Prostate gland (tissue), 2 donors: ENCODE data around the gene TMPRSS6. TPM values are rescaled to one million over a fixed set of nuclear protein-coding genes. Genes with fewer than 3 reads are reported as not detected.

Experiments used
- DNase-seq: peaks from one replicate; pipeline ENCODE4 v3.0.0-alpha.2; 2019; ENCODE audit warnings: low spot score
- H3K27ac ChIP-seq, 2 donors: fragments of 200-600 bp; sonication (generic); 2 replicates each; pipeline ENCODE4 v1.5.1; 2017 to 2019
- H3K27me3 ChIP-seq: fragments of 200-600 bp; sonication (generic); replicated peaks from 2 replicates; pipeline ENCODE4 v1.5.1; 2019; ENCODE audit not compliant: insufficient read depth
- H3K36me3 ChIP-seq, 2 donors: fragments of 200-600 bp; sonication (generic); 1 replicate in 1 of 2; 2 replicates in 1 of 2; pipeline versions ENCODE4 v1.5.1 to v1.8.1; 2017 to 2019
- H3K4me1 ChIP-seq: fragments of 200-600 bp; sonication (generic); replicated peaks from 2 replicates; pipeline ENCODE4 v1.5.1; 2019
- H3K4me3 ChIP-seq, 2 donors: fragments of 200-600 bp; sonication (generic); 2 replicates each; pipeline ENCODE4 v1.5.1; 2017 to 2019
- H3K9me3 ChIP-seq: fragments of 200-600 bp; sonication (generic); 2 replicates; pipeline ENCODE4 v1.5.1; 2017
- POLR2A ChIP-seq: fragments of 450-650 bp; IDR thresholded peaks from one replicate; pipeline ENCODE4 v1.6.1; 2016; ENCODE audit warnings: antibody characterized with exemption, mild to moderate bottlenecking
- POLR2AphosphoS5 ChIP-seq: sonication (generic); formaldehyde crosslinking; IDR thresholded peaks from one replicate; pipeline ENCODE4 v1.6.1; 2017; ENCODE audit warnings: antibody characterized with exemption
- WGBS: methylation state at CpG from one replicate; pipeline ENCODE4 v1.1.5; 2018; 5-methylcytosine and 5-hydroxymethylcytosine counted together
- intact Hi-C: fragments of 100-400 bp; cut with DNase I; formaldehyde crosslinking; loops from one replicate; pipeline ENCODE4 v1.14.2; 2022
- total RNA-seq, 2 donors: library from RNA; depleted of rRNA; stranded (reverse); fragments of >200 nt; gene quantifications; one replicate each; pipeline ENCODE4 v1.1.0, GENCODE V29; 2016
- TF ChIP-seq, protein P1 (sequence below), 4 experiments: fragments of 200-600 bp in 2 of 4; fragments of 450-650 bp in 2 of 4; sonication (generic) in 2 of 4; IDR thresholded peaks; 1 replicate in 3 of 4; 2 replicates in 1 of 4; pipeline ENCODE4 v1.5.1; 2016 to 2019; ENCODE audit warnings: antibody characterized with exemption in 4 of 4, mild to moderate bottlenecking in 2 of 4, moderate library complexity in 2 of 4

TMPRSS6 gene
- total RNA-seq, 2 donors from 2014 or later = 0.45 TPM; not detected in 1

DNA sequence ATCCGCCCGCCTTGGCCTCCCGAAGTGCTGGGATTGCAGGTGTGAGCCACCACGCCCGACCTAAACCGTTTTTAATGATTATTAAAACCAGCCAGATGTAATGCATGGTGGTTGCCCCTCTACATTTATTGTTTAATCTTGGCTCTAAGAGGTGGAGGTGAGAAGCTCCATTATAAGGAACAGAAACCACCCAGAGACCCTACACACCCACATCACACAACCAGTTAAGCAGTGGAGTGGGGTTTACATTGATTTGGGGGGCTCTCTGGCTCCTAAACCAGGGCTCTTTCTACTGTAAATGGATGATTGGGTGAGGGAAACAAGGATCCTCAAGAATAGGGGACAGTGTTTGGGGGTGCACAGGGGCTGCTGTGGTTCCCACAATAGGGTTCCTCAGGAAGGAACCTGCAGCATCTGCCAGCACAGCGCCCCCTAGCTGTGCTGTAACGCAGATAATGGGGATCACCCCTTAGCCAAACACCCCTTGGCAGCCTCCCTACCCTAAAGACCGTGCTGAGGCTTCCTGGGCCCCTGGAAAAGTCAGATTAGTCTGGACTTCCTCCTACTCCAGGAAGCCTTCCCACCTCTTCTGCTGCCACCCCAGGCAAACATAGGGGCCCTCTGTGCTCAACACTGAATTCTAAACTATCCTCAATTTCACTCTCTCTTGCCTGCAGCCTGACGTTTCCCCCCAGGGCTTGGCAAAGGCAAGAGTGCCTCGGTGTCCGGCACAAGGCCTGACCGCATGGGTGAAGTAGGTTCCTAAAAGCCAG is 87.6 kb downstream of the TMPRSS6 start:
- DNase-seq = no peak
- peaks cover 16% of the 10 kb centered on the region for H3K4me1 ChIP-seq
- no peaks in the 10 kb centered on the region for H3K27me3 ChIP-seq
- H3K4me3 ChIP-seq = no peak overlapping the region
- H3K9me3 ChIP-seq = no peaks in the 10 kb centered on the region
- no peak for TF ChIP-seq POLR2AphosphoS5
- TF ChIP-seq, protein P1, sequence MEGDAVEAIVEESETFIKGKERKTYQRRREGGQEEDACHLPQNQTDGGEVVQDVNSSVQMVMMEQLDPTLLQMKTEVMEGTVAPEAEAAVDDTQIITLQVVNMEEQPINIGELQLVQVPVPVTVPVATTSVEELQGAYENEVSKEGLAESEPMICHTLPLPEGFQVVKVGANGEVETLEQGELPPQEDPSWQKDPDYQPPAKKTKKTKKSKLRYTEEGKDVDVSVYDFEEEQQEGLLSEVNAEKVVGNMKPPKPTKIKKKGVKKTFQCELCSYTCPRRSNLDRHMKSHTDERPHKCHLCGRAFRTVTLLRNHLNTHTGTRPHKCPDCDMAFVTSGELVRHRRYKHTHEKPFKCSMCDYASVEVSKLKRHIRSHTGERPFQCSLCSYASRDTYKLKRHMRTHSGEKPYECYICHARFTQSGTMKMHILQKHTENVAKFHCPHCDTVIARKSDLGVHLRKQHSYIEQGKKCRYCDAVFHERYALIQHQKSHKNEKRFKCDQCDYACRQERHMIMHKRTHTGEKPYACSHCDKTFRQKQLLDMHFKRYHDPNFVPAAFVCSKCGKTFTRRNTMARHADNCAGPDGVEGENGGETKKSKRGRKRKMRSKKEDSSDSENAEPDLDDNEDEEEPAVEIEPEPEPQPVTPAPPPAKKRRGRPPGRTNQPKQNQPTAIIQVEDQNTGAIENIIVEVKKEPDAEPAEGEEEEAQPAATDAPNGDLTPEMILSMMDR (IDR thresholded peaks at IDR 0.05) = peak in 3 of 4 experiments; percentile 32 to 62 (median 58)
- H3K27ac ChIP-seq = no peak overlapping the region
- intact Hi-C loops = no loop called here
- WGBS = 64% methylated on average over 13 of the region's 13 CpGs
- peaks cover 0 to 4% of the 10 kb centered on the region in 2 donors for H3K36me3 ChIP-seq

DNA sequence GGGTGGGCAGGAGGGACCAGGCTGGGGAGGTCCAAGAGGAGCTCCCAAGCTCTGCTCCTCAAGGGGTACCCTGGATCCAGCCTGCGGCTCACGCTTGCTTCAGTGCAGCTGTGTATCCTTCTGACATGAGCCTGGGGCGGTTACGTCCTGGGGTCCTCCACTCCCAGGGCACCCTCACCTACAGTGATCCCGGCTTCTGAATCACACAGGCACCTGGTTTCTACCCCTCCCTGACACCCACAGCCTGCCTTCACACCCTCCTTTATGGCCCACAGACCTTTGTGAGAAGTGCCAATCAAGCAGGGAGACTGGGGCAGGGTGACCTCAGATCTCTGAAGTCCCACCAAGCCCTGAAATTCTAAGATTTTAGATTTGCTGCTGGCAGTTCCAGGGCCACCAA is 88.5 kb downstream of the TMPRSS6 start:
- H3K27me3 ChIP-seq = no peaks in the 10 kb centered on the region
- intact Hi-C loops = no loop called here
- 93% methylated on average over 5 of the region's 5 CpGs for WGBS
- H3K9me3 ChIP-seq = no peaks in the 10 kb centered on the region
- H3K4me3 ChIP-seq = no peak overlapping the region
- TF ChIP-seq POLR2A = no peak
- TF ChIP-seq POLR2AphosphoS5 = no peak
- TF ChIP-seq, protein P1 (IDR thresholded peaks at IDR 0.05) = no peak
- peaks cover 0 to 4% of the 10 kb centered on the region in 2 donors for H3K36me3 ChIP-seq
- peaks cover 16% of the 10 kb centered on the region for H3K4me1 ChIP-seq
- no peak for DNase-seq
- no peak overlapping the region for H3K27ac ChIP-seq

DNA sequence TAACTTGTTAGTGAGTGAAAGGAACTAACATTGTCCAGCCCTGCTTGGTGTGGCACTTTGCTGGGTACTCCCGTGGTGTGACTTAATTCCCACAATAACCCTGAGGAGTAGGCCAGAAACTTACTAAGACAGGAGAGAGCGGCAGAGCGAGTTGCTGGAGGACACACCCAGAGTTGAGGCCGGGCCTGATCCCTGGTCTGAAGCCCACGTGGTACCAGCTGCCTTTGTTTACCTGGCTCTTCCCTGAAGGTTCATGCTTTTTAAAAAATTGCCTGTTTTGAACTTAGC is 89.4 kb downstream of the TMPRSS6 start:
- Histone ChIP-seq H3K27ac (peak overlapping the region; percentile 91 to 94), H3K4me3 (peak overlapping the region; percentile 93 to 94), H3K9me3 (no peaks in the 10 kb centered on the region), H3K4me1 (peaks cover 16% of the 10 kb centered on the region), H3K27me3 (no peaks in the 10 kb centered on the region), H3K36me3 (peaks cover 0 to 4% of the 10 kb centered on the region in 2 donors)
- peak; percentile 62 for DNase-seq
- WGBS = 1% methylated on average over 5 of the region's 5 CpGs
- intact Hi-C loops = no loop called here
- TF ChIP-seq, protein P1 (IDR thresholded peaks at IDR 0.05) = no peak
- TF ChIP-seq POLR2A (no peak), POLR2AphosphoS5 (no peak)

DNA sequence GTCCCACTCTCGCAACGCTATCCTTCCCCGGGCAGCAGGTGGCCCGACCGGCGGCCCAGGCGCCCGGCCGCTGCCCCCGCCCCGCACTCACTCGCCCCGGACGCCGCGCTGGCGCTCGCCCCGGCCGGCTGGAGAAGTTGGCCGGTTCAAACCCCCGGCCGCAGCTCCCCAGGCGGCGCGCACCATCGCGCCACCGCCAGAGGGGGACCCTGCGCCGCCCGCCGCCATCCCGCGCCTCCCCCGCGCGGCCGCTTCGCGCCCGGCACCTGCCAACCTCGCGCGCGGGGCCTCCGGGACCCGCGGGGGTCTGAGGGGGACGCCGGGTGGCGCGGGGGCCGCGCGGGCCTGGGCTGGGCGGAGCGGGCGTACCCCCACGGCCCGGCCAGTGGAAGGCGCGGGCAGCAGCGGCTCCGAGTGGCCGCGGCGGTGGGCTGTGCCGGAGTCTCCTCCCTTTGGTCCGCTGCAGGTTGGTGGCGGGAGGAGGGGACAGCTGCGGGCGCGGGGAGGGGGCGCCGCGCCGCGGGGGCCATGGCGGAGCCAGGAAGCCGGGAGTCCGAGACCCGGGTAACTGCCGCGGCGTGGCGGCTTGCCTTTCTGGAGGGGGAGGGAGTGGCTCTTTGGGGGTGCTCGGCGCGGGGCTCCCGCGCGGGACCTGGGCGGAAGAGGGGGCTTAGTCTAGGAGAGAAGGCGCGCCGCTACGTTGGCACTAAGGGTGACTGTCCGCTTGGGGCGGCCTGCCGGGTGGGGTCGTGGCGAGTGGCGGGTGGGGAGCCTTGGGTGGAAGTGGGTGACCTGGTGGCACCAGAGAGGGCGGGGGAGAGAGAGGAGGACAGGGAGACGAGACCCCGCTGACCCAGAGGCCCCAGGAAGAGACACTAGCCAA is 90.0 kb downstream of the TMPRSS6 start, which contains the start of the genes MPST and TST:
MPST (plus strand) TSS at position 434 of the 883 bp plus-strand sequence; CDS start at position 529, 95 bp downstream.
TST (minus strand) TSS at position 139 of the 883 bp plus-strand sequence. CDS start 715 bp downstream, outside the sequence.
- DNase-seq = peak; percentile 75
- Histone ChIP-seq H3K27me3 (no peaks in the 10 kb centered on the region), H3K4me3 (peak within 1 kb of the TSS; percentile 93 to 94), H3K36me3 (peaks cover 0 to 3% of the 10 kb centered on the region in 2 donors), H3K27ac (peak within 1 kb of the TSS; percentile 91 to 94), H3K9me3 (no peaks in the 10 kb centered on the region), H3K4me1 (peaks cover 16% of the 10 kb centered on the region)
- intact Hi-C loops = no loop called here
- peak; percentile 21 for TF ChIP-seq POLR2AphosphoS5
- peak; percentile 69 for TF ChIP-seq POLR2A
- TF ChIP-seq, protein P1 (IDR thresholded peaks at IDR 0.05) = peak in 2 of 4 experiments; percentile 12 to 78
- WGBS = under 1% methylated on average over 62 of the region's 107 CpGs
